Smooth muscle cell (in vitro differentiated cells): ENCODE measurements around the gene RPS4Y1. TPM values are rescaled to one million over a fixed set of nuclear protein-coding genes. Genes with fewer than 3 reads are reported as not detected.

Experiments
- DNase-seq: peaks from one replicate; lab custom pipeline; 2025; ENCODE audit not compliant: unreplicated experiment; lab: John Stamatoyannopoulos, UW
- H2AFZ ChIP-seq: fragments of 200-600 bp; sonication (generic); 2 replicates; pipeline ENCODE4 v1.6.0; 2016; ENCODE audit warnings: antibody characterized with exemption, low read depth, mild to moderate bottlenecking
- H3F3A ChIP-seq: fragments of 200-600 bp; sonication (generic); 2 replicates; pipeline ENCODE4 v1.6.0; 2017; ENCODE audit warnings: antibody characterized with exemption, low read depth
- H3K27ac ChIP-seq: fragments of 200-600 bp; sonication (generic); 2 replicates; pipeline ENCODE4 v1.5.1; 2016; ENCODE audit warnings: low read depth, mild to moderate bottlenecking
- H3K27me3 ChIP-seq: fragments of 200-600 bp; sonication (generic); 2 replicates; pipeline ENCODE4 v1.6.1; 2016; ENCODE audit warnings: low read depth, mild to moderate bottlenecking
- H3K36me3 ChIP-seq: fragments of 200-600 bp; sonication (generic); 2 replicates; pipeline ENCODE4 v1.5.1; 2016; ENCODE audit warnings: low read depth
- H3K4me1 ChIP-seq: fragments of 200-600 bp; sonication (generic); 2 replicates; pipeline ENCODE4 v1.5.1; 2016; ENCODE audit warnings: low read depth
- H3K4me2 ChIP-seq: fragments of 200-600 bp; sonication (generic); 2 replicates; pipeline ENCODE4 v1.6.0; 2016; ENCODE audit warnings: mild to moderate bottlenecking
- H3K4me3 ChIP-seq: fragments of 200-600 bp; sonication (generic); 2 replicates; pipeline ENCODE4 v1.5.1; 2016; ENCODE audit warnings: mild to moderate bottlenecking
- H3K79me2 ChIP-seq: fragments of 200-600 bp; sonication (generic); 2 replicates; pipeline ENCODE4 v1.6.0; 2016; ENCODE audit warnings: low read depth, mild to moderate bottlenecking
- H3K9ac ChIP-seq: fragments of 200-600 bp; sonication (generic); 2 replicates; pipeline ENCODE4 v1.6.0; 2016; ENCODE audit warnings: low read depth
- H3K9me3 ChIP-seq: fragments of 200-600 bp; sonication (generic); replicated peaks from 2 replicates; pipeline ENCODE4 v1.5.1; 2016; ENCODE audit warnings: low read depth
- H4K20me1 ChIP-seq: fragments of 200-600 bp; sonication (generic); 2 replicates; pipeline ENCODE4 v1.6.0; 2016; ENCODE audit warnings: low read depth
- CTCF ChIP-seq: fragments of 200-600 bp; sonication (generic); IDR thresholded peaks from 2 replicates; pipeline ENCODE4 v1.5.1; 2017; ENCODE audit warnings: borderline replicate concordance, mild to moderate bottlenecking, antibody characterized with exemption; ENCODE audit not compliant: insufficient read depth, poor library complexity, severe bottlenecking
- WGBS: methylation state at CpG from one replicate; pipeline ENCODE4 v1.1.7; 2016; ENCODE audit warnings: low lambda C conversion rate; 5-methylcytosine and 5-hydroxymethylcytosine counted together
- polyA plus RNA-seq: library from polyadenylated mRNA; unstranded; fragments of >200 nt; fragmentation: Nextera tagmentation; extraction: Ambion mirVana; gene quantifications from 2 replicates; pipeline ENCODE4 v1.2.1, GENCODE V29; 2016
- total RNA-seq: library from RNA; depleted of rRNA; stranded (reverse); fragments of >200 nt; gene quantifications from 2 replicates; pipeline ENCODE4 v1.2.3, GENCODE V29; 2014

RPS4Y1 gene
- total and polyA plus RNA-seq, 2 experiments from 2014 or later: not detected

DNA sequence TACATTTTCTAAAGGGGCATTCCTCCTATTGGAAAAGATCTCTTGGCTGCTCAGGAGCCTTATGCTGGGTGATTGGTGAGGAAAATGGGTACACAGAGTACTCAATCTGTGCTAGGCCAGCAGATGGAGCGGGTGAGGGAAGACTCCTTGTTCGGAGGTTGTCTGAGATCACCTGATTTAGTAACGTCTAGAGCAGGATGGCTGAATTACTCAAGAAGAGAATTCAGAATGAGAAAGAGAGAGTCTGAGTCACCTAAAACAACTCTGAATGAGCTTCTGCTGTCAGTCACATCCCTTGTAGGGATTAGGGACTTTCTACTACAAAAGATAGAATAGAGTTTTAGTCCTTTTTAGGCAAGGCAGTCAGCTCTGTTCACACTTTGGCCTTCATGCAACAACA lies 46.6 kb downstream of the RPS4Y1 start:
- no peaks in the 10 kb centered on the region for H4K20me1 ChIP-seq
- no peak overlapping the region for H3K9ac ChIP-seq
- H3K4me1 ChIP-seq: no peaks in the 10 kb centered on the region
- no peaks in the 10 kb centered on the region for H3F3A ChIP-seq
- H3K4me3 ChIP-seq: no peak overlapping the region
- no peak for TF ChIP-seq CTCF
- H3K27ac ChIP-seq: no peak overlapping the region
- no peaks in the 10 kb centered on the region for H3K9me3 ChIP-seq
- no peaks in the 10 kb centered on the region for H3K27me3 ChIP-seq
- no peak for DNase-seq
- no peak overlapping the region for H3K4me2 ChIP-seq
- H3K79me2 ChIP-seq: no peaks in the 10 kb centered on the region
- H2AFZ ChIP-seq: no peak overlapping the region
- no peaks in the 10 kb centered on the region for H3K36me3 ChIP-seq
- WGBS: no CpG with 5 or more reads among the region's 3 CpGs

DNA sequence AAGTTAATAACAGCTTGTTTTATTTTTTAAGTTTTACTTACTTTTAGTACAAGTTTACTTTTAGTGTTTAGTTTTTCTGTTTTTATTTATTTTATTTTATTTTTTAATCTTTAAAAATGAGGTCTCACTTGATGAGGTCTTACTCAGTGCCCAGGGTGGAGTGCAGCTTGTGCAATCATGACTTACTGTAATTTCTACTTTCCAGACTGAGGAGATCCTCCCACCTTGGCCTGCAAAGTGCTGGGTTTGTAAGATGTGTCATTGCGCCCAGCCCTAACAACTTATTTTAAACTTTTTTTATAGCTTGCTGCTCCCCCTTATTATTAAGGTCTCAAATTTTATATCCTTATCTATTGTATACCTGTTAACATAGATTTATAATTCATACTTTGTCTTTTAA lies 52.1 kb downstream of the RPS4Y1 start:
- WGBS: no CpG with 5 or more reads among the region's 1 CpG
- H2AFZ ChIP-seq: no peak overlapping the region
- no peak for DNase-seq
- H3K36me3 ChIP-seq: no peaks in the 10 kb centered on the region
- no peak for TF ChIP-seq CTCF
- no peak overlapping the region for H3K4me2 ChIP-seq
- no peak overlapping the region for H3K9ac ChIP-seq
- no peak overlapping the region for H3K27ac ChIP-seq
- no peaks in the 10 kb centered on the region for H3K9me3 ChIP-seq
- H3K27me3 ChIP-seq: no peaks in the 10 kb centered on the region
- H3K4me1 ChIP-seq: no peaks in the 10 kb centered on the region
- no peaks in the 10 kb centered on the region for H3K79me2 ChIP-seq
- H3K4me3 ChIP-seq: no peak overlapping the region
- H4K20me1 ChIP-seq: no peaks in the 10 kb centered on the region
- no peaks in the 10 kb centered on the region for H3F3A ChIP-seq

- no peaks in the 10 kb centered on the region for H3K79me2 ChIP-seq
- H4K20me1 ChIP-seq: no peaks in the 10 kb centered on the region
- no peaks in the 10 kb centered on the region for H3K4me1 ChIP-seq
- H3K4me2 ChIP-seq: no peak overlapping the region
- H3K9me3 ChIP-seq: no peaks in the 10 kb centered on the region
- H3K27me3 ChIP-seq: no peaks in the 10 kb centered on the region
- H3F3A ChIP-seq: no peaks in the 10 kb centered on the region
- no peak overlapping the region for H3K27ac ChIP-seq
- H3K36me3 ChIP-seq: no peaks in the 10 kb centered on the region
- no peak overlapping the region for H3K4me3 ChIP-seq
- no peak for TF ChIP-seq CTCF
- WGBS: no CpG with 5 or more reads among the region's 2 CpGs
- no peak overlapping the region for H3K9ac ChIP-seq
- DNase-seq: no peak
- no peak overlapping the region for H2AFZ ChIP-seq
These were observed 54.6 kb downstream of the RPS4Y1 start for GRCh38 chrY:2896050-2896449.

DNA sequence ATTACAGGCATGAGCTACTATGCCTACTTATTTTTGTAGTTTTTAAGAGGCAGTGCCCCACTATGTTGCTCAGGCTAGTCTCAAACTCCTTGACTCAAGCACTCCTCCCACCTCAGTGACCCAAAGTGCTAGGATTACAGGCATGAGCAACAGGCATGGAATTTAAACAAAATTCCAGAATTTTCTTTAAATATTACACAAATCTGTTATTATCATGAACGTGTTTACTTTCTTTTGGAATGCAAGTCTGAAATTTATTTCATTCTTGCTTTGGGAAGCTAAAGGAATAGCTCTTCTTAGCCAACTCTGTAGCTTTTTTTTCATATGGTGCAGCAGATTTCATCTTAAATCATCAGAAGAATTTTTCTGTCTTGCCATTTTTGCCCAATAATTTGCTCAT lies 66.0 kb downstream of the RPS4Y1 start:
- no peaks in the 10 kb centered on the region for H3K36me3 ChIP-seq
- no peaks in the 10 kb centered on the region for H3K9me3 ChIP-seq
- H3F3A ChIP-seq: no peaks in the 10 kb centered on the region
- H2AFZ ChIP-seq: no peak overlapping the region
- no peak for DNase-seq
- no peaks in the 10 kb centered on the region for H4K20me1 ChIP-seq
- no CpG with 5 or more reads among the region's 1 CpG for WGBS
- no peak for TF ChIP-seq CTCF
- no peaks in the 10 kb centered on the region for H3K4me1 ChIP-seq
- H3K27me3 ChIP-seq: no peaks in the 10 kb centered on the region
- no peak overlapping the region for H3K27ac ChIP-seq
- H3K79me2 ChIP-seq: no peaks in the 10 kb centered on the region
- no peak overlapping the region for H3K4me2 ChIP-seq
- H3K4me3 ChIP-seq: no peak overlapping the region
- no peak overlapping the region for H3K9ac ChIP-seq
